H9 (cell line): ENCODE measurements around the gene MUTYH. TPM values are rescaled to one million over a fixed set of nuclear protein-coding genes. Genes with fewer than 3 reads are reported as not detected.
"Not testable (repeated sequence)": the region's sequence is repeated elsewhere in the genome, so short reads cannot be mapped to it uniquely, and the experiment has no call there.

ENCODE experiments used
- DNase-seq: peaks from one replicate; pipeline ENCODE4 v3.0.0-alpha.2; 2017
- H2AFZ ChIP-seq: one replicate; pipeline ENCODE4 v1.6.1; 2013; ENCODE audit warnings: mild to moderate bottlenecking, low read length, control low read depth, moderate library complexity
- H2AK5ac ChIP-seq: 2 replicates; pipeline ENCODE4 v1.6.1; 2013; ENCODE audit warnings: low read length, control low read depth, mixed read lengths; ENCODE audit not compliant: insufficient read length
- H2BK120ac ChIP-seq: one replicate; pipeline ENCODE4 v1.6.1; 2013; ENCODE audit warnings: low read depth, mild to moderate bottlenecking, low read length, control low read depth, inconsistent platforms; ENCODE audit not compliant: poor library complexity, severe bottlenecking
- H2BK12ac ChIP-seq: 2 replicates; pipeline ENCODE4 v1.6.1; 2013; ENCODE audit warnings: low read length, control low read depth, mixed read lengths, low read depth; ENCODE audit not compliant: insufficient read length
- H2BK15ac ChIP-seq: 2 replicates; pipeline ENCODE4 v1.6.1; 2013; ENCODE audit warnings: low read depth, low read length, control low read depth
- H2BK20ac ChIP-seq: one replicate; pipeline ENCODE4 v1.6.1; 2013; ENCODE audit warnings: low read depth, mild to moderate bottlenecking, low read length, control low read depth, inconsistent platforms; ENCODE audit not compliant: poor library complexity, severe bottlenecking
- H2BK5ac ChIP-seq: 2 replicates; pipeline ENCODE4 v1.6.1; 2013; ENCODE audit warnings: low read length, control low read depth, mixed read lengths; ENCODE audit not compliant: insufficient read length
- H3K14ac ChIP-seq: 2 replicates; pipeline ENCODE4 v1.6.1; 2013; ENCODE audit warnings: low read length, control low read depth; ENCODE audit not compliant: insufficient read depth
- H3K18ac ChIP-seq: 2 replicates; pipeline ENCODE4 v1.6.1; 2013; ENCODE audit warnings: low read depth, mild to moderate bottlenecking, mixed read lengths, low read length, control low read depth; ENCODE audit not compliant: insufficient read length
- H3K23ac ChIP-seq: 2 replicates; pipeline ENCODE4 v1.6.1; 2013; ENCODE audit warnings: low read length, control low read depth, mixed read lengths, low read depth; ENCODE audit not compliant: insufficient read length
- H3K23me2 ChIP-seq: 2 replicates; pipeline ENCODE4 v1.6.1; 2013; ENCODE audit warnings: low read depth, mild to moderate bottlenecking, mixed read lengths, low read length, control low read depth; ENCODE audit not compliant: insufficient read length, poor library complexity, severe bottlenecking
- H3K27ac ChIP-seq: 2 replicates; pipeline ENCODE4 v1.5.1; 2013; ENCODE audit warnings: low read length, control low read depth, mixed read lengths, low read depth; ENCODE audit not compliant: insufficient read length
- H3K27me3 ChIP-seq: 2 replicates; pipeline ENCODE4 v1.6.1; 2013; ENCODE audit warnings: low read length, control low read depth, inconsistent platforms; ENCODE audit not compliant: insufficient read depth
- H3K4ac ChIP-seq: 2 replicates; pipeline ENCODE4 v1.6.1; 2013; ENCODE audit warnings: low read depth, mild to moderate bottlenecking, control low read depth, inconsistent platforms, low read length, moderate library complexity
- H3K4me1 ChIP-seq: 2 replicates; pipeline ENCODE4 v1.6.1; 2013; ENCODE audit warnings: low read length, control low read depth, inconsistent platforms; ENCODE audit not compliant: insufficient read depth
- H3K4me2 ChIP-seq: 2 replicates; pipeline ENCODE4 v1.6.1; 2013; ENCODE audit warnings: low read length, control low read depth, mixed read lengths; ENCODE audit not compliant: insufficient read length, insufficient read depth
- H3K56ac ChIP-seq: 2 replicates; pipeline ENCODE4 v1.6.1; 2013; ENCODE audit warnings: low read depth, mild to moderate bottlenecking, mixed read lengths, low read length, control low read depth; ENCODE audit not compliant: insufficient read length
- H3K79me1 ChIP-seq: 2 replicates; pipeline ENCODE4 v1.6.1; 2013; ENCODE audit warnings: low read depth, mild to moderate bottlenecking, moderate library complexity, low read length, control low read depth, inconsistent platforms; ENCODE audit not compliant: insufficient read depth, poor library complexity, severe bottlenecking
- H3K79me2 ChIP-seq: 2 replicates; pipeline ENCODE4 v1.6.1; 2013; ENCODE audit warnings: low read length, control low read depth, inconsistent platforms; ENCODE audit not compliant: insufficient read depth
- H3K9ac ChIP-seq: 2 replicates; pipeline ENCODE4 v1.6.1; 2013; ENCODE audit warnings: low read length, control low read depth, mixed read lengths; ENCODE audit not compliant: insufficient read length; ENCODE audit errors: extremely low read depth
- H3K9me3 ChIP-seq: one replicate; pipeline ENCODE4 v1.6.1; 2013; ENCODE audit warnings: low read depth, low read length, inconsistent platforms; ENCODE audit not compliant: control insufficient read depth
- H3T11ph ChIP-seq: one replicate; pipeline ENCODE4 v1.6.1; 2013; ENCODE audit warnings: mild to moderate bottlenecking, low read length, control low read depth, inconsistent platforms
- H4K20me1 ChIP-seq: one replicate; pipeline ENCODE4 v1.6.1; 2013; ENCODE audit not compliant: control insufficient read depth, insufficient read length, insufficient read depth
- H4K5ac ChIP-seq: 2 replicates; pipeline ENCODE4 v1.6.1; 2013; ENCODE audit warnings: low read depth, mild to moderate bottlenecking, mixed read lengths, low read length, control low read depth; ENCODE audit not compliant: insufficient read length
- H4K8ac ChIP-seq: replicated peaks from 2 replicates; pipeline ENCODE4 v1.6.1; 2013; ENCODE audit warnings: low read length, control low read depth, mixed read lengths, low read depth; ENCODE audit not compliant: insufficient read length
- H4K91ac ChIP-seq: 2 replicates; pipeline ENCODE4 v1.6.1; 2013; ENCODE audit warnings: low read depth, mild to moderate bottlenecking, moderate library complexity, mixed read lengths, low read length, control low read depth; ENCODE audit not compliant: insufficient read length
- H3K27ac Mint-ChIP-seq, 3 experiments: 2 replicates in 2 of 3; 3 replicates in 1 of 3; pipeline ENCODE4 v1.8.0; 2020 to 2021; ENCODE audit warnings: mixed read lengths in 3 of 3, mild to moderate bottlenecking in 1 of 3, moderate library complexity in 1 of 3
- H3K27me3 Mint-ChIP-seq: 2 replicates; pipeline ENCODE4 v1.8.0; 2021; ENCODE audit warnings: low read depth, mild to moderate bottlenecking, moderate library complexity, mixed read lengths
- H3K36me3 Mint-ChIP-seq, 3 experiments: 2 replicates in 2 of 3; 3 replicates in 1 of 3; pipeline ENCODE4 v1.8.0; 2020 to 2021; ENCODE audit warnings: low read depth in 3 of 3, mixed read lengths in 3 of 3; ENCODE audit not compliant: insufficient read depth in 1 of 3
- H3K4me1 Mint-ChIP-seq, 2 experiments: 2 replicates each; pipeline ENCODE4 v1.8.0; 2020; ENCODE audit warnings: mixed read lengths in 2 of 2
- H3K4me3 Mint-ChIP-seq, 2 experiments: 2 replicates in 1 of 2; 3 replicates in 1 of 2; pipeline ENCODE4 v1.8.0; 2020 to 2021; ENCODE audit warnings: mild to moderate bottlenecking in 2 of 2, mixed read lengths in 2 of 2, moderate library complexity in 1 of 2
- H3K9me3 Mint-ChIP-seq, 2 experiments: 2 replicates in 1 of 2; 3 replicates in 1 of 2; pipeline ENCODE4 v1.8.0; 2020; ENCODE audit warnings: mild to moderate bottlenecking in 2 of 2, mixed read lengths in 2 of 2, moderate library complexity in 1 of 2
- CTCF ChIP-seq: fragments of 200-600 bp; sonication (generic); conservative IDR thresholded peaks from 3 replicates; pipeline ENCODE4 v1.8.0; 2021; ENCODE audit warnings: antibody characterized with exemption, mild to moderate bottlenecking
- WGBS: extraction: QIAGEN DNeasy Blood & Tissue Kit; methylation state at CpG from one replicate; pipeline ENCODE4 v1.1.7; 2013; ENCODE audit warnings: missing lambda C conversion rate, low lambda C conversion rate, mixed read lengths; ENCODE audit not compliant: insufficient read length; ENCODE audit errors: extremely low coverage; 5-methylcytosine and 5-hydroxymethylcytosine counted together
- total RNA-seq: library from RNA; stranded (reverse); gene quantifications from 2 replicates; pipeline ENCODE4 v1.2.1, GENCODE V29; 2021

Gene MUTYH
- total RNA-seq, 1 experiment from 2014 or later = 52.6 TPM

- Mint-ChIP-seq H3K36me3 (no peaks in the 10 kb centered on the region), H3K4me3 (no peak overlapping the region), H3K4me1 (no peaks in the 10 kb centered on the region), H3K27ac (no peak overlapping the region), H3K27me3 (peaks cover 5% of the 10 kb centered on the region), H3K9me3 (peaks cover 2 to 3% of the 10 kb centered on the region in 2 experiments; a peak in 1 of 5 replicates)
- Histone ChIP-seq H3K27ac (no peak overlapping the region), H3K9me3 (no peaks in the 10 kb centered on the region), H4K8ac (no peak overlapping the region), H2BK12ac (no peak overlapping the region), H2BK15ac (no peak overlapping the region), H2BK120ac (no peak overlapping the region), H3K4me1 (no peaks in the 10 kb centered on the region), H2AK5ac (no peak overlapping the region), H4K20me1 (no peaks in the 10 kb centered on the region), H3K18ac (no peak overlapping the region), H3K14ac (no peak overlapping the region), H2AFZ (no peak overlapping the region), H3K79me1 (no peaks in the 10 kb centered on the region), H3T11ph (no peak overlapping the region), H2BK5ac (no peak overlapping the region), H4K5ac (no peak overlapping the region), H3K4ac (no peak overlapping the region), H3K23ac (no peak overlapping the region), H3K79me2 (no peaks in the 10 kb centered on the region), H3K23me2 (no peaks in the 10 kb centered on the region), H2BK20ac (no peak overlapping the region), H3K9ac (no peak overlapping the region), H4K91ac (no peak overlapping the region), H3K4me2 (no peak overlapping the region), H3K27me3 (no peaks in the 10 kb centered on the region), H3K56ac (no peak overlapping the region)
- WGBS = no CpG with 5 or more reads among the region's 2 CpGs
- TF ChIP-seq CTCF = no peak
- DNase-seq = no peak
These were observed 48.5 kb downstream of the MUTYH start for GRCh38 chr1:45291716-45292115.

GRCh38 chr1:45291002-45291401 lies 49.2 kb downstream of the MUTYH start:
- H3K56ac ChIP-seq, H3K36me3 Mint-ChIP-seq, H3K23ac ChIP-seq, H3K9ac ChIP-seq, H2BK20ac ChIP-seq, H3K79me1 ChIP-seq, H2BK15ac ChIP-seq, H3K27me3 ChIP-seq, H3K79me2 ChIP-seq, H3T11ph ChIP-seq, H2BK5ac ChIP-seq, H3K4me1 Mint-ChIP-seq, H3K14ac ChIP-seq, H3K9me3 ChIP-seq, H3K4me1 ChIP-seq, H3K23me2 ChIP-seq, H3K4me3 Mint-ChIP-seq, H4K5ac ChIP-seq, H2AFZ ChIP-seq, H3K27ac Mint-ChIP-seq, H3K27me3 Mint-ChIP-seq, H3K4ac ChIP-seq, H4K91ac ChIP-seq, DNase-seq, H3K4me2 ChIP-seq, H4K8ac ChIP-seq, H4K20me1 ChIP-seq, H2AK5ac ChIP-seq, H2BK120ac ChIP-seq, H3K9me3 Mint-ChIP-seq, H3K18ac ChIP-seq, H2BK12ac ChIP-seq, H3K27ac ChIP-seq: not testable (repeated sequence)
- WGBS = no CpG with 5 or more reads among the region's 6 CpGs
